HG03159 (cell line): ENCODE measurements around the gene NDUFB7.
"Not testable (repeated sequence)": the region's sequence is repeated elsewhere in the genome, so short reads cannot be mapped to it uniquely, and the experiment has no call there.

Experiments used
- ATAC-seq: cut with Tn5 transposase; IDR thresholded peaks from one replicate; pipeline ENCODE4 v1.9.1; 2021; ENCODE audit warnings: mild to moderate bottlenecking, moderate library complexity; ENCODE audit not compliant: unreplicated experiment

The NDUFB7 gene

GRCh38 chr19:14553939-14554243 lies 18.0 kb downstream of the NDUFB7 start:
- ATAC-seq = no peak

- ATAC-seq = no peak
Measured at GRCh38 chr19:14553042-14553938, 18.6 kb downstream of the NDUFB7 start.

- not testable (repeated sequence) for ATAC-seq
Measured at GRCh38 chr19:14552006-14552360, 19.9 kb downstream of the NDUFB7 start.

GRCh38 chr19:14551134-14552005 lies 20.5 kb downstream of the NDUFB7 start:
- not testable (repeated sequence) for ATAC-seq

- no peak for ATAC-seq
Measured at GRCh38 chr19:14550201-14550754, 21.6 kb downstream of the NDUFB7 start.

- ATAC-seq = no peak
Measured at GRCh38 chr19:14545716-14546082, 26.2 kb downstream of the NDUFB7 start.

- no peak for ATAC-seq
Measured at GRCh38 chr19:14544977-14545715, 26.7 kb downstream of the NDUFB7 start.

GRCh38 chr19:14544047-14544446 lies 27.8 kb downstream of the NDUFB7 start:
- ATAC-seq = no peak

- no peak for ATAC-seq
Measured at GRCh38 chr19:14542711-14543328, 29.0 kb downstream of the NDUFB7 start.

GRCh38 chr19:14541979-14542378 lies 29.9 kb downstream of the NDUFB7 start:
- ATAC-seq = not testable (repeated sequence)

GRCh38 chr19:14540741-14541525 lies 30.9 kb downstream of the NDUFB7 start:
- no peak for ATAC-seq

- no peak for ATAC-seq
Measured at GRCh38 chr19:14536926-14537692, 34.8 kb downstream of the NDUFB7 start.

GRCh38 chr19:14533450-14533849 lies 38.4 kb downstream of the NDUFB7 start:
- ATAC-seq = no peak

GRCh38 chr19:14530506-14530905 lies 41.4 kb downstream of the NDUFB7 start:
- ATAC-seq = no peak

GRCh38 chr19:14530005-14530348 lies 41.9 kb downstream of the NDUFB7 start:
- no peak for ATAC-seq

GRCh38 chr19:14529254-14530004 lies 42.4 kb downstream of the NDUFB7 start, which contains the start of gene TECR:
Gene TECR, plus strand, starts transcription at chr19:14529594. Its CDS starts 103 bp downstream, at chr19:14529697.
- ATAC-seq = peak; percentile 91

GRCh38 chr19:14528419-14529253 lies 43.2 kb downstream of the NDUFB7 start:
- no peak for ATAC-seq
